GM19035 (cell line): ENCODE measurements around the gene DIO3.

ENCODE experiments used
- ATAC-seq: cut with Tn5 transposase; IDR thresholded peaks from one replicate; pipeline ENCODE4 v1.9.1; 2021; ENCODE audit not compliant: unreplicated experiment

The DIO3 gene

GRCh38 chr14:101561145-101561896 lies at the start of gene DIO3:
TSS of gene DIO3 (plus strand) at chr14:101561495.
- ATAC-seq = no peak

- ATAC-seq = no peak
Measured at GRCh38 chr14:101511620-101512375, 49.5 kb upstream of the DIO3 start.

GRCh38 chr14:101512376-101512695 lies 49.0 kb upstream of the DIO3 start:
- no peak for ATAC-seq

GRCh38 chr14:101514136-101514535 lies 47.2 kb upstream of the DIO3 start:
- ATAC-seq = no peak

GRCh38 chr14:101516401-101516800 lies 44.9 kb upstream of the DIO3 start:
- ATAC-seq = no peak

GRCh38 chr14:101518611-101519473 lies 42.5 kb upstream of the DIO3 start:
- ATAC-seq = no peak

- ATAC-seq = no peak
Measured at GRCh38 chr14:101520621-101521472, 40.4 kb upstream of the DIO3 start.

GRCh38 chr14:101521473-101521915 lies 39.8 kb upstream of the DIO3 start:
- no peak for ATAC-seq

- no peak for ATAC-seq
Measured at GRCh38 chr14:101521978-101522377, 39.3 kb upstream of the DIO3 start.

- ATAC-seq = no peak
Measured at GRCh38 chr14:101525640-101526527, 35.4 kb upstream of the DIO3 start.

GRCh38 chr14:101527987-101528386 lies 33.3 kb upstream of the DIO3 start:
- ATAC-seq = no peak

GRCh38 chr14:101529079-101529478 lies 32.2 kb upstream of the DIO3 start:
- ATAC-seq = no peak

GRCh38 chr14:101534198-101534597 lies 27.1 kb upstream of the DIO3 start:
- ATAC-seq = no peak

GRCh38 chr14:101535232-101535631 lies 26.1 kb upstream of the DIO3 start:
- no peak for ATAC-seq

- no peak for ATAC-seq
Measured at GRCh38 chr14:101535701-101536207, 25.5 kb upstream of the DIO3 start.

- no peak for ATAC-seq
Measured at GRCh38 chr14:101537286-101537685, 24.0 kb upstream of the DIO3 start.

GRCh38 chr14:101538878-101539277 lies 22.4 kb upstream of the DIO3 start:
- ATAC-seq = no peak

GRCh38 chr14:101539880-101540279 lies 21.4 kb upstream of the DIO3 start:
- no peak for ATAC-seq
